ENCODE measurements around the gene PIH1D1. TPM values are rescaled to one million over a fixed set of nuclear protein-coding genes. Genes with fewer than 3 reads are reported as not detected.
A peak's percentile ranks its signal among the peaks of the same experiment; 100 is the strongest.

PIH1D1 gene
- total and polyA plus RNA-seq, 2 experiments from 2014 or later: 103 to 164 TPM

GRCh38 chr19:49453013-49453756 is 1.6 kb upstream of the PIH1D1 start, which contains the start of gene ALDH16A1:
Gene ALDH16A1 (plus strand): TSS chr19:49453225. CDS start chr19:49453332, 107 bp downstream.
- Histone ChIP-seq H3K27ac (ENCODE audit: low read depth) (peak within 1 kb of the TSS; percentile 100), H3K27me3 (ENCODE audit: insufficient read depth) (no peaks in the 10 kb centered on the region), H3K4me3 (peak within 1 kb of the TSS; percentile 85), H3K9me2 (ENCODE audit: insufficient read depth) (no peaks in the 10 kb centered on the region), H3K4me1 (ENCODE audit: insufficient read depth) (peaks cover 17% of the 10 kb centered on the region; the same call in 1 of the 2 replicates), H4K20me1 (replicated peaks; ENCODE audit: insufficient read depth) (peaks cover 8% of the 10 kb centered on the region; the same call in 1 of the 2 replicates), H3K4me2 (peak within 1 kb of the TSS; percentile 87), H3F3A (replicated peaks; ENCODE audit: low read depth) (peaks cover 19% of the 10 kb centered on the region; the same call in 1 of the 2 replicates), H2AFZ (no peak within 1 kb of the TSS), H3K36me3 (ENCODE audit: insufficient read depth) (peaks cover 4% of the 10 kb centered on the region; the same call in 1 of the 2 replicates), H3K79me2 (replicated peaks; ENCODE audit: insufficient read depth) (peaks cover 31% of the 10 kb centered on the region)
- peak; percentile 100 for DNase-seq (ENCODE audit: low spot score)
- Mint-ChIP-seq H3K27ac (peak within 1 kb of the TSS; percentile 99), H3K27me3 (ENCODE audit: insufficient read depth, low read depth, poor library complexity) (peaks cover 22% of the 10 kb centered on the region), H3K36me3 (ENCODE audit: low read depth) (peaks cover 44% of the 10 kb centered on the region), H3K4me3 (peak within 1 kb of the TSS; percentile 95), H3K9me3 (peaks cover 9% of the 10 kb centered on the region; the same call in 2 of the 3 replicates), H3K4me1 (peaks cover 12% of the 10 kb centered on the region)
- peak; percentile 90 for TF ChIP-seq POLR2AphosphoS5 (IDR thresholded peaks at IDR 0.05; ENCODE audit: low read depth)
- no peak for TF ChIP-seq EZH2 (IDR thresholded peaks at IDR 0.05; ENCODE audit: low read depth, unreplicated experiment)
- TF ChIP-seq, protein P1, sequence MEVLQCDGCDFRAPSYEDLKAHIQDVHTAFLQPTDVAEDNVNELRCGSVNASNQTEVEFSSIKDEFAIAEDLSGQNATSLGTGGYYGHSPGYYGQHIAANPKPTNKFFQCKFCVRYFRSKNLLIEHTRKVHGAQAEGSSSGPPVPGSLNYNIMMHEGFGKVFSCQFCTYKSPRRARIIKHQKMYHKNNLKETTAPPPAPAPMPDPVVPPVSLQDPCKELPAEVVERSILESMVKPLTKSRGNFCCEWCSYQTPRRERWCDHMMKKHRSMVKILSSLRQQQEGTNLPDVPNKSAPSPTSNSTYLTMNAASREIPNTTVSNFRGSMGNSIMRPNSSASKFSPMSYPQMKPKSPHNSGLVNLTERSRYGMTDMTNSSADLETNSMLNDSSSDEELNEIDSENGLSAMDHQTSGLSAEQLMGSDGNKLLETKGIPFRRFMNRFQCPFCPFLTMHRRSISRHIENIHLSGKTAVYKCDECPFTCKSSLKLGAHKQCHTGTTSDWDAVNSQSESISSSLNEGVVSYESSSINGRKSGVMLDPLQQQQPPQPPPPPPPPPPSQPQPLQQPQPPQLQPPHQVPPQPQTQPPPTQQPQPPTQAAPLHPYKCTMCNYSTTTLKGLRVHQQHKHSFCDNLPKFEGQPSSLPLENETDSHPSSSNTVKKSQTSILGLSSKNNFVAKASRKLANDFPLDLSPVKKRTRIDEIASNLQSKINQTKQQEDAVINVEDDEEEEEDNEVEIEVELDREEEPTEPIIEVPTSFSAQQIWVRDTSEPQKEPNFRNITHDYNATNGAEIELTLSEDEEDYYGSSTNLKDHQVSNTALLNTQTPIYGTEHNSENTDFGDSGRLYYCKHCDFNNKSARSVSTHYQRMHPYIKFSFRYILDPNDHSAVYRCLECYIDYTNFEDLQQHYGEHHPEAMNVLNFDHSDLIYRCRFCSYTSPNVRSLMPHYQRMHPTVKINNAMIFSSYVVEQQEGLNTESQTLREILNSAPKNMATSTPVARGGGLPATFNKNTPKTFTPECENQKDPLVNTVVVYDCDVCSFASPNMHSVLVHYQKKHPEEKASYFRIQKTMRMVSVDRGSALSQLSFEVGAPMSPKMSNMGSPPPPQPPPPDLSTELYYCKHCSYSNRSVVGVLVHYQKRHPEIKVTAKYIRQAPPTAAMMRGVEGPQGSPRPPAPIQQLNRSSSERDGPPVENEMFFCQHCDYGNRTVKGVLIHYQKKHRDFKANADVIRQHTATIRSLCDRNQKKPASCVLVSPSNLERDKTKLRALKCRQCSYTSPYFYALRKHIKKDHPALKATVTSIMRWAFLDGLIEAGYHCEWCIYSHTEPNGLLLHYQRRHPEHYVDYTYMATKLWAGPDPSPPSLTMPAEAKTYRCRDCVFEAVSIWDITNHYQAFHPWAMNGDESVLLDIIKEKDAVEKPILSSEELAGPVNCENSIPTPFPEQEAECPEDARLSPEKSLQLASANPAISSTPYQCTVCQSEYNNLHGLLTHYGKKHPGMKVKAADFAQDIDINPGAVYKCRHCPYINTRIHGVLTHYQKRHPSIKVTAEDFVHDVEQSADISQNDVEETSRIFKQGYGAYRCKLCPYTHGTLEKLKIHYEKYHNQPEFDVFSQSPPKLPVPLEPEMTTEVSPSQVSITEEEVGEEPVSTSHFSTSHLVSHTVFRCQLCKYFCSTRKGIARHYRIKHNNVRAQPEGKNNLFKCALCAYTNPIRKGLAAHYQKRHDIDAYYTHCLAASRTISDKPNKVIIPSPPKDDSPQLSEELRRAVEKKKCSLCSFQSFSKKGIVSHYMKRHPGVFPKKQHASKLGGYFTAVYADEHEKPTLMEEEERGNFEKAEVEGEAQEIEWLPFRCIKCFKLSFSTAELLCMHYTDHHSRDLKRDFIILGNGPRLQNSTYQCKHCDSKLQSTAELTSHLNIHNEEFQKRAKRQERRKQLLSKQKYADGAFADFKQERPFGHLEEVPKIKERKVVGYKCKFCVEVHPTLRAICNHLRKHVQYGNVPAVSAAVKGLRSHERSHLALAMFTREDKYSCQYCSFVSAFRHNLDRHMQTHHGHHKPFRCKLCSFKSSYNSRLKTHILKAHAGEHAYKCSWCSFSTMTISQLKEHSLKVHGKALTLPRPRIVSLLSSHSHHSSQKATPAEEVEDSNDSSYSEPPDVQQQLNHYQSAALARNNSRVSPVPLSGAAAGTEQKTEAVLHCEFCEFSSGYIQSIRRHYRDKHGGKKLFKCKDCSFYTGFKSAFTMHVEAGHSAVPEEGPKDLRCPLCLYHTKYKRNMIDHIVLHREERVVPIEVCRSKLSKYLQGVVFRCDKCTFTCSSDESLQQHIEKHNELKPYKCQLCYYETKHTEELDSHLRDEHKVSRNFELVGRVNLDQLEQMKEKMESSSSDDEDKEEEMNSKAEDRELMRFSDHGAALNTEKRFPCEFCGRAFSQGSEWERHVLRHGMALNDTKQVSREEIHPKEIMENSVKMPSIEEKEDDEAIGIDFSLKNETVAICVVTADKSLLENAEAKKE (CRISPR knock-in tag; IDR thresholded peaks at IDR 0.05): no peak
- no peak for TF ChIP-seq NANOG (IDR thresholded peaks at IDR 0.05; ENCODE audit: borderline replicate concordance)
- TF ChIP-seq ZNF114 (CRISPR knock-in tag; IDR thresholded peaks at IDR 0.05): no peak
- peak; percentile 53 for TF ChIP-seq ETS1 (IDR thresholded peaks at IDR 0.05)
- TF ChIP-seq JUNB (IDR thresholded peaks at IDR 0.05; ENCODE audit: unreplicated experiment): no peak
- no peak for TF ChIP-seq STAT1 (IDR thresholded peaks at IDR 0.05; ENCODE audit: unreplicated experiment)
- no peak for TF ChIP-seq ZNF331 (CRISPR knock-in tag; IDR thresholded peaks at IDR 0.05; ENCODE audit: low read depth)
- peak; percentile 34 for TF ChIP-seq CREB1 (CRISPR knock-in tag; IDR thresholded peaks at IDR 0.05; ENCODE audit: low read depth)
- TF ChIP-seq REST (IDR thresholded peaks at IDR 0.05; ENCODE audit: unreplicated experiment): no peak
- ATAC-seq: peak; percentile 88

All from GM23338 (cell line).